ENCODE data around the gene NPSR1.
"Not testable (repeated sequence)": the region's sequence is repeated elsewhere in the genome, so short reads cannot be mapped to it uniquely, and the experiment has no call there.

NPSR1 gene, protein sequence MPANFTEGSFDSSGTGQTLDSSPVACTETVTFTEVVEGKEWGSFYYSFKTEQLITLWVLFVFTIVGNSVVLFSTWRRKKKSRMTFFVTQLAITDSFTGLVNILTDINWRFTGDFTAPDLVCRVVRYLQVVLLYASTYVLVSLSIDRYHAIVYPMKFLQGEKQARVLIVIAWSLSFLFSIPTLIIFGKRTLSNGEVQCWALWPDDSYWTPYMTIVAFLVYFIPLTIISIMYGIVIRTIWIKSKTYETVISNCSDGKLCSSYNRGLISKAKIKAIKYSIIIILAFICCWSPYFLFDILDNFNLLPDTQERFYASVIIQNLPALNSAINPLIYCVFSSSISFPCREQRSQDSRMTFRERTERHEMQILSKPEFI

DNA sequence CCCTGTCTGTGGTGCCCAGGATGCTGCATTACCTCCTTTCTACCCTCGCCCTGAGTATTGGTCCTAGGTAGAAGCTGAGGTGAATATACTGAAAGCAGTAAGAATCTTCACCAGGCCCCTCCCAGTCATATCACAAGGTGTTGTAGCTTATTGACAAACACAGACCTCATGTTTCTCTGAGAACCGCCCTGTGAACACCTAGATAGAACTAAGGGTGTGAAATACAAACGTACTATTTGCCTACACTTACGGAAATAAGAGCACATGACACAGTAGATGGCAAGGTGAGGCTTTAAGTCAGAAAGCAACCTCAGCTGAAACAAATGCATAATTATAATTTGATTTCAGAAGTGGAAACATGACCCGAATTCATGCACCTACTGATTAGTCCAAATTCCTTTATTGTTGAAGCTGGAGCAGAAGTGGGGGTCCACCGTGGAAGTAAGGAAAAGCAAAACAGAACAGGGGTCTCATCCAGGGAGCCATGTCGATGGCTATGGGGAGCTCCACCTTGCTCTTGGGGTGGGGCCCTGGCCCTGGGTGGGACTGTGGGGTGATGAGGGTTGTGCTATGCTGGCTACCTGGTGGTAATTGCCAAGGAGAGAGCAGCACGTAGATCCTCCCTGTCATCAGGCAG lies at the start of gene NPSR1:
Gene NPSR1 (plus strand): TSS at position 587 of the 637 bp plus-strand sequence. CDS start 195 bp downstream, outside the sequence.
- DNase-seq (ENCODE audit: low read depth), result no peak

DNA sequence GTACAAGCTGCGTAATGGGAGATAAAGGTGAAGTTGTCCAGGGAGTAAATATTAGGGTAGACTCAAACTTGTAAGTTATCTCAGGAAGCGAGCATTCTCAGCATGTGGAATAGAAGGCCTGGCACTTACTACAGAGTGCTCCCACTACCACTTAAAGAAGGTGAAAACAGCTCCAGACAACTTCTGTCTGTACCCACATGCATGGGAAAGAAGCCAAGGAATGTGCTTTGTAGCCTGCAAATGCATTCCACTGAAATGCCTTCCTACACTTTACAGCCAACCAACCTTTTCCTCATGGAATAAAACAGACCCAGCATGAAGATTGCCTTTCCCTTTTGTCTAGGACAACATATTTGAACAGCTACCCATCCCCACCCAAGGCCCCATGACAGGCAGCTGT lies 45.4 kb upstream of the NPSR1 start:
- DNase-seq (ENCODE audit: low read depth), result no peak

DNA sequence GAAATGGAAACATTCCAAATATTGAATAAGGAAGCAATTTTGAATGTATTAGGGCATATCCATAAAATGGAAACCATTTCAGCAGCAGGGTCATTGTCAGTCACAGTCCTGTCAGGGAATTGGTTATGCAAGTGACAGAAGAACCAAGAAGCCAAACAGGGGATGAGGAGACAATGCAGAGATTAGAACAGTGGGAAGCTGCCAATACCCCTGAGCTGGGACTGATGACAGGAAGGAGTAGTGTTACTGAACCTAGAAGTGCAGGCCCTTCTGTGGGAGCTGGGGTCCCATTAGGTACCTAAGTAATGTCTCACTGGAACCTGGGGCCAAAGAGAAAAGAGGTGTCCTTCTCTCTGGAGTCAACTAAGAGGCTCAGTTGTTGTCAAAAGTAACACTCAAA lies 37.6 kb upstream of the NPSR1 start:
- DNase-seq (ENCODE audit: low read depth), result no peak

DNA sequence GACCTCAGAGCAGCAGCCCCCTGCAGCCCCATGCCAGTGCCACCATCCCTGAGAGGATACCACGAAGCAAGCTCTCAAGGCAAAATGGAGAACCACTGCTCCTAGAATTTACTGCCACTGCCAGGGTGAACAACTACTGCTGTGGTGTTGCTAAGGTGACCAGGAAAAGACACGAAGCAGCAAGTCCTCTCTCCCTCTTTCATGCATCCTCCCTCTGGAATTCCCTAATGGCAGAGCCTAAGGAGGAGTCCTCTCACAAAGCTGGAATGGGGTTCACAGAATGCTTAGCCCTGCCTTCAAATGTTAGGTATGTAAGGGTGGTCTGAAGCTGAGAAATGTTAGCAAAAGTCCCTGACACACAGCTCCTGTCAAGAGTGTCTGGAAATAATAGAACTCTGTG lies 35.8 kb upstream of the NPSR1 start:
- no peak for DNase-seq (ENCODE audit: low read depth)

DNA sequence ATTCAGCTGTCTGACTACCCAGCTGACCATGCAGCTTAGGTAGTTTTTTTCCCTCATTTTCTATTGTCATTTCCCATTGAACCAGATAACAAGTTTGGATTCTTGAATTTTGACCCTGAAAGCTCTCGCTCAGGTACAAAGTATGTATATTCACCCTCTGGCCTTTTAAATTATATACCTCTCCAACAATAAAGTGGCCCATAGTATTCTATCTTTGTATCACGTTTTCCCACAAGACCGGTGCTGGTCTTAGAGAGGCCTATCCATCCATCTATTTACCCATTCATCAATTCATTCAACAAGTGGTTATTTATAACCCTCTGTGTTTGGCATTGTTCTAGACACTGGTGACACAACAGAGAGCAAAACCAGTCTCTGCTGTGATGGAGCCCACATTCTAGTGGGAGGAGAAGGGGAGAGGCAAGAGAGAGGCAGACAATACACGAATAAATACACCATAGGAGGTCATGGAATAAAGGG lies 35.2 kb upstream of the NPSR1 start:
- no peak for DNase-seq (ENCODE audit: low read depth)

DNA sequence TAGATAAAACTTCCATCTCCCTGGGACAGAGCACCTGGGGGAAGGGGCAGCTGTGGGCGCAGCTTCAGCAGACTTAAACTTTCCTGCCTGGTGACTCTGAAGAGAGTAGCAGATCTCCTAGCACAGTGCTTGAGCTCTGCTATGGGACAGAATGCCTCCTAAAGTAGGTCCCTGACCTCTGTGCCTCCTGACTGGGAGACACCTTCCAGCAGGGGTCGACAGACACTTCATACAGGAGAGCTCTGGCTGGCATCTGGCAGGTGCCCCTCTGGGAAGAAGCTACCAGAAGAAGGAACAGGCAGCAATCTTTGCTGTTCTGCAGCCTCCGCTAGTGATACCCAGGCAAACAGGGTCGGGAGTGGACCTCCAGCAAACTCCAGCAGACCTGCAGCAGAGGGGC lies 29.4 kb upstream of the NPSR1 start:
- DNase-seq (ENCODE audit: low read depth), result not testable (repeated sequence)

DNA sequence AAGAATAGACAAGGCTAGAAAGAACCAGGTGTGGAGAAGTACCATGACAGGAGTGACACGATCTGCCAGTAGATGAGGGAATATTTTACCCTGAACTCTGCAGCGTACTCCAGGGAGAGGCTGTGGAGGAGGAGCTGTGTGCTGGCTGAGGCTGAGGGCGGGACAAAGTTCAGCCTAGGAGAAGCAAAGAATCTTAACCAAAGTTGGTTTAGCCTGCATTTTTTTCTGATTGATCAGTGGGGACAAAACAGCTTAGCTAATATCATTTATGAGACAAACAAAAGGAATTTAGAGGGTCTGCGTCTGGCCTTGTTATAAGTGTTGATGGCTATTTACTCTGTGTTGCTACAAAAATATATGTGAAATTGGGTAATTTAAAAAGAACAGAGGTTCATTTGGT lies 5.2 kb upstream of the NPSR1 start:
- DNase-seq (ENCODE audit: low read depth), result no peak

DNA sequence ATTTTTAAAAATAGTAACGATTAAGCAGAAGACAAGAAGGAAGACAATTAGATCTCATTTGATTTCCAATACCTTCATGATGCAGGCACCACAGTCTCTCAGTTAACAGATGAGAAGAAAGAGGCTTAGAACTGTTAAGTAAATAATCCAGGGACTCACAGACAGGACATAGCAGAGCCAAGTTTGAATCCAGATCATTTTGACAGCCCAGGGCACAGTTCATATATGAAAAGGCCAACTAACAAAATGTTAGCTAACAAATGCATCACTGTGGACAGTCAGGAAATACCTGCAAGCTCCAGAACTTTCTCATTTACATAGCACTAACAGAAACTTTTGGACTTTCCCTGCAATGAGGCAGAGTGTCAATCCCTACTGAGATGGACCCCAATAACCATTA lies 4.2 kb upstream of the NPSR1 start:
- no peak for DNase-seq (ENCODE audit: low read depth)

DNA sequence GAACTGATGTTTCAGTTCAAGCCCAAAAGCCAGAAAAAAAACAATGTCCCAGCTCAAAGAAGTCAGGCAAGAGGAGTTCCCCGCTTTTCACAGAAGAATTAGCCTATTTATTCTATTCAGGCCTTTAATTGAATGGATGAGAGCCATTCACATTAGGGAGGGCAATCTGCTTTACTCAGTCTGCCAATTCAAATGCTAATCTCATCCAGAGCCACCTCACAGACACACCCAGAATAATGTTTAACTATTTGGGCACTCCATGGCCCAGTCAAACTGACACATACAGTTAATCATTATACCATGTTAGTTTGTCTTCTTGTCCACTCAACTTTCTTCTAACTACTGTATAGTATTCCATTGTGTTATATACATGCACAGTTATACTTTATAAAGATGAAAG lies 2.6 kb upstream of the NPSR1 start:
- DNase-seq (ENCODE audit: low read depth), result no peak

DNA sequence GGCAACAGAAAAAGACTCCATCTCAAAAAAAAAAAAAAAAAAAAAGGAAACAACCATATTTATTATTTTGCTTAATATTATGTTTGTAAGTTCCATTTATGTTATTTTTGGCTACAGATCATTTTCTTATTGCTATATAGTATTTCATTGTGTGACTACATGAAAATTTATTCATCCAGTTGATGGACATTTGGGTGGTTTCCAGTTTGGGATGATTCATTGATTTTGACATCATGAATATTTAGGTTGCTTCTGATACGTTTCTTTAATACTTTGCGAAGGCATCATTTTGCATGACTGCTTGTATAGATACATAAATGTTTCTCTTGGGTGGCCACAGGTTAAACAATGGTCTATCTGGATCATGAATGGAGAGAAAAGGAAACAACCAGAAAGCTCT lies 2.0 kb upstream of the NPSR1 start:
- no peak for DNase-seq (ENCODE audit: low read depth)

DNA sequence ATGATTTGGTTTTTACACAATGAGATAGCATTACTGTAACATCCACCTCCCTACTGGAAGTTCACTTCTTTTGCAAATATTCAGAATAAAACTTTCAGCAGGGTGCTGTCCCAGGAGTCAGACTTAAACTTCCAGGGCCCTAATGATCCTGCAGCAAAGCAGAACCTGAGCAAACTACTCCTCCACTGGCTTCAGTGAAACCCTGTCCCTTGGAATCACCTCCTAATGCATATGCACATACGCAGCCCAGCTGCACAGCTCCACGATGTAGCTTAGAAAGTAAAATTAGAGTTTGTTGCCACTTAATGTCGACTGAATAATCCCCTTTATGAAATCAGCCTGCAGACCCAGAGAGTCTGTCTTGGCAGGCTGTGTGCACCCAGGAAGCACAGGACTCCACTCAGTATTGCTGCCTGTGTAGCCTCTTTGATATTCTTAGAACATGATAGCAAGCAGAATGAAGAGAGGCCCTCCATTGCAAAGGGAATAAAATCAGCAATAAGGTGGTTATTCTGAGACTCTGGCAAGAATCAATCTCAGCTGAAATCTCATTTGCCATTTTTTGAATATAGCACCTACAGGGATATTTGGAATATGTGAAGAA lies 1.6 kb downstream of the NPSR1 start:
- no peak for DNase-seq (ENCODE audit: low read depth)

DNA sequence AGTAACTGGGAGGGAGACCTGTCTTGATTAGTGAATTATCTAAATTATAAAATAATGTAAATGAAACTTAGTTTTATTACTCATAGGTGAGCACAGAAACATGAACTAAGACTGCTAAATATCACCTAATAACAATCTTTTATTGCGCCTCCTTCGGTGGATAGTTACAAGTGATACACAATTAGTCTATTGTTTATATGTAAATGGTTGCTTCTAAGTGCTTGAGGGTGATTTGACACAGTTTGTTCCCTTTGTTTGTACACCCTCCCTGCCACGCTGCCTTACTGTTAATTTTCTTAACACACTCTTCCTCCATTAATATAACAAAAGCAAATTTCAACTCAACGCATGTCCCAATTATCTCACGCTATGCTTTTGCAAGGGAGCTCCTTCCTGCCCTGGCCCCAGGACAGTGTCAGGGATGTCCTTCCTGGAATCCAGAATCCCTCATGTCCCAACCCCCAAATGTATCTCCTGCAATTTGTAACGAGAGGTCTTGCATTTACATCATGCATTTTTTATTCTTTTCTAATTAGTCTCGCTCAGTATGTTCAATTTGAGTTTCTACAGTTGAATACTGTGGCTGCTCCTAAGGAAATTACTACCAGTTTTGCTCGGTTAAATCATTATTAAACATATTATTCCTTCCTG lies 4.2 kb downstream of the NPSR1 start:
- DNase-seq (ENCODE audit: low read depth), result no peak

DNA sequence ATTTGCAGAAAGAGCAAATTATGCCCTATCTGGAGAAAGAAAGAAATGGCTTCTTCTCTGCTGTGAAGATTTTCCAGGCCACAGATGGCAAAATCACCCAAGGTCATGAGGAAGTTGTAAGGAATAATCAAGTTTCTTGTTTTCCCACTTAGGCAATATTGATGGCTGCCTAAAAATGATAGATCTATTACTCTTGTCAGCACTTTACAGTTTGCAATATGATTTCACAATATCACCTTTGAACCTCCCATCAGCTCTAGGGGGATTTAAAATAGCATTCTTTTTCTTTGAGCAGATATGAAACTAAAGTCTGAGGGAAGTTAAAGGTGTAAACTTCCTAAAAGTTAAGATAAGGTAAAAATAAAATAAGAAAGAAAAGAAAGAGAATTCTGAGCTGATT lies 6.7 kb downstream of the NPSR1 start:
- no peak for DNase-seq (ENCODE audit: low read depth)

DNA sequence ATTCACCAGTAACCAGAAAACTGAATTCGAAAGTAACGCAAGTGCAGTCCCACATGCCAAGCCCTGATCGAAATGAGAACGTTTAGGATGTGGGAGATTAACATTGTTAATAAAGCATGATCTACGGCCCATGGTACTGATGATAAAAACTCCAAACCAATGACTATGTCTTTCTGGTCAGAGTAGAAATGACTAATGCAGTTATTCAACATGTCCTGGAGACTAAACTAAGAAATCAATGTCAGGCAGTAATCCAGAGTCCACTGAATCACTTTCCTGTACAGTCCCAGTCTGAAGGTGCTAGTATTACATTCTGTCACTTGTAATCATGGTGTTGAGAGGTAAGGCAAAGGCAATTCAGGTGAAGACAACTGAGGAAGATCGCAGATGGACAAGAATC lies 14.4 kb downstream of the NPSR1 start:
- no peak for DNase-seq (ENCODE audit: low read depth)

DNA sequence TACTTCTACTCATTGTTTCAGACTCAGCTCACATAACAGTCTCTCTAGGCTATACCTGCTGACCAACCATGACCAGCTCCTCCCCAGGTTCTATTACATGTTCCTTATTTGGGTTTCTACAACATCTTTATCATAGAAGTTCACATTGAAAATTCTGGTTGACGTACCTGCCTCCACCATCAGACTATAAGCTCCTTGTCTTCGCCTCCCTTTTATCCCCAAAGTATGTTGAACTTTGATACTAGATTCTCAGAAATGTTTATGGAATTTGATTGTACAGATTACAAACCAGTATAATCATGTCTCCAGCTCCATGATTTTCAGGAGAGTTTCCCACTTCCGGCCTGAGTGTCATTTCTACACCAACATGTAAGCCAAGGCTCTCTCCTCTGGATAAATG lies 15.0 kb downstream of the NPSR1 start:
- no peak for DNase-seq (ENCODE audit: low read depth)

DNA sequence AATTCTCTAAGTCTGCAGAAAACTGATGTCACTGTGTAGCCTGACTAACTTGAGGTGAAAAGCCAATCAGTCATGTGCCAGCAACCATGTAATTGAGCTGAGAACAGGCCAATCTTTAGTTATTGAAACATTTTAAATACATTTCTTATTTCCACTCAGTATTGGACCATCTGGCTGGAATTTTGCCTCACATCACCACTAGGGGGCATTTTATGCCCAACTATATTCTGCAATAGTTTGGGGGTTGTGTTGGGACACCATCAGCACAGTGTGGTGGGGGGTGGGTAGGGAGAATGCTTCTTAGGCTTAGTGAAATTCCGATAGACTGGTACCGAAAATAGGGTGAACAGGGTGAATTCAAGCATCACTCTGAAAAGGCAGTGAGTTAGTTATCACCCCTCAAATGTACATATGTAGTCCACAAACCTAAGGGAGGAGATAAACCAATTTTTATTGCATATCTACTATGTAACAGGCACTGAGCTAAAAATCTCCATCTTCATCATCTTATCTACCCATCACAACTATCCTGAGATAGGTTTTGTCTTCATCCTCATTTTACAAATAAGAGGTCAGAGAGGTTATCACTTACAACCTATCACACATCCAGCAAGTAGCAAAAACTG lies 17.8 kb downstream of the NPSR1 start:
- DNase-seq (ENCODE audit: low read depth), result no peak

DNA sequence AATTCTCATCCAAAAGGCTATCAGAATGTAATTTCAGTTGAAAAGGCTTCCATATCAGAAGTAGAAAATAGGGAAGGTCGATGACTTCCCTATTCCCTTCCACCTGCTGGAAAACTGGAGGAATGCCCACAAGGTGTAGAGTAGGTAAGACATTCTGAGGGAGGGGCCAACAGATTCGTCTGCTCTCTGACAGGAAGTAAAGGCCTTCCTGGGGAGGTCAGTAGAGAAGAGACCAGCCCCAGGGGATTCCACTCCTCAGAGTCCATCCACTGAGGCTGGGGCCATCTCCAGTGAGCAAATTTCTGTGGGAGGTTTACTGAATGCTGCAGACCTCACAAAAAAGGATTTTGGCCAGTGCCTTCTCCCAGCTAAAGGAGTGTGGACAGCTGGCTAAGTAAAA lies 19.5 kb downstream of the NPSR1 start:
- DNase-seq (ENCODE audit: low read depth), result no peak

DNA sequence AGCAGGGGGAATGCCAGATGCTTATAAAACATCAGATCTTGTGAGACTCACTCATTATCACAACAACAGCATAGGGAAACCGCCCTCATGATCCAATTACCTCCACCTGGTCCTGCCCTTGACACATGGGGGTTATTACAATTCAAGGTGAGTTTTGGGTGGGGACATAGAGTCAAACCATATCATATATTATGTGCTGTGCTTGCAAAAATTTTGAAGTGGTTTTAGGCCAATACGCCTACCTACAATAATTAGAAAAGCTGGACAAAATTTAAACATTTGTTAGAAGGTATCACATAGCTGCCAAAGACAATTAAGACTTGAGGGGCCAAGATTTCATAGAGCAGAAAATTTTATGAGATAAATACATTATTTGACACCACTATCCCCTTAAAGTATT lies 29.5 kb downstream of the NPSR1 start:
- no peak for DNase-seq (ENCODE audit: low read depth)

DNA sequence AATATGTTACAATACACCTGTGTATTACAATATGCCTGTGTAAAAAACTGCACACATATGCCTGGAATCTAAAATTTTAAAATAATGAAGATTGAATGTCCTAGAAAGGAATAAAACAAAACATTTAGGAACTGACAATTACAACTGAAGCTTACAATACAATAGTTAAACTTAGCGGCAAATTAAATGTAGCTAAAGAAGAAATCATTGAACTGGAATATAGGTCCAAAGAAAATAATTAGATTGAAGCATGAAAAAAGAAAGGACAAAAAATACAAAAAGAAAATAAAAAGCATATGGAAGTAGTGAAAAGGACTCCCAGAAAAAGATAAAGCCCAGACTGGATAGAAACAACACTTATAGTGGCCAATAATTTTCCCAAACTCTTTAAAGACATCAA lies 38.4 kb downstream of the NPSR1 start:
- DNase-seq (ENCODE audit: low read depth), result no peak

DNA sequence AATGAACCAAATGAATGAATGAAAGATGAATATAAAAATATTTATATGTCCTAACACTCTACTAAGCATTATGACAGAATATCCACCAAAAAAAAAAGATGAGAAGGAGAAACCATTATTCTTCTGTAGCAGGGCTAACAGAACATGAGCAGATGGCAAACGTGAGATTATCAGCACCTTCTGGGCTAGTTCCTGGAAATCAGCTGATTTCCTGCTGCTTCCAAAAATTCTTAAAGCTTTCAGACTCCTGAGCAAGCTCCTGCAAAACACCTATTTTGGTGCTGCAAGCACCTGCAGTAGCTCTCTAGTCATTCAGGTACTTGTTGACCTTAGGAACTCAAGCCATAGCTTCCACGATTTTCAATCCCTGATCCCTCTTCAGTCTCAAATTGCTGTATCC lies 51.8 kb downstream of the NPSR1 start:
- DNase-seq (ENCODE audit: low read depth), result no peak

DNA sequence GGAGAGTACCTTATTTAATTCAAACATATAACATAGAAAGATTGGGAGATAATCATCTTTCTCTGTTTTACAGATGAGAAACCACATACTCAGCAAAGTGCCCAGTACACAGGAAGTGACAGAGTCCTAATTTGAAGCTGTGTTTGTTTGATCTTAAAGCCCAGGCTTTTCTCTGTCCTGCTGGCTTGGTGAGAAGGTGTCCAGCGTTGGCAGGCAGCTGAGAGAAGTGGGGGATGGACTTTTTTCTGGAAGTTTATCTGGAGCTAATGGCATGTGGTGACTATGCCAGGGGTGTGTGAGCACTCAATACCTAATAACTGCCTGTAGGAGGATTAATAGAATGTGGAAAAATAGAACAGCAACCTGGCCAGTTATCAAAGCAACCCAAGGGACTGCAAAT lies 60.8 kb downstream of the NPSR1 start:
- DNase-seq (ENCODE audit: low read depth), result no peak

DNA sequence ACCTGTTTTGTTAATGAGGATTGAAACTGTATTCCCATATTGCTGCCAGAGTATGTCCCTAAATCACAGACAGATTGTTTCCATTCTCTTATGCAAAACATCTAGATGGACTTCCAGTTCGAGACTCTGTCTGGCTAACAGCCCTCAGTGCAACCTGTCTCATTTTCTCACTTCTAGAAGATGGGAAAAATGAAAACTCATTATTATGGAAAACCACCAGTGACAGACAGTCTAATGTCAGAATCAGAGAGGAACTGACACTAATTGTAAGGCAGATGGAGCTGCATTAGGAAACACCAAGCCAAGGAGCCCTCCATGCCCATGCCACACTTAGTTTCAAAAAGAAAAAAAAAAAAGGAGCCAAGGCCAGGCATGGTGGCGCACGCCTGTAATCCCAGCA lies 61.6 kb downstream of the NPSR1 start:
- DNase-seq (ENCODE audit: low read depth), result no peak
